ENCODE data around the gene ANKS1A.

GRCh38 chr6:35056952-35057351 lies 167.9 kb downstream of the ANKS1A start:
- TF ChIP-seq BHLHE40 (IDR thresholded peaks at IDR 0.05; ENCODE audit: low read depth, low read length) (no peak), POLR2A (IDR thresholded peaks at IDR 0.05; ENCODE audit: low read length) (no peak), KDM1A (IDR thresholded peaks at IDR 0.05; ENCODE audit: low read depth) (no peak), RAD21 (conservative IDR thresholded peaks at IDR 0.05 in 1 of 2, IDR thresholded peaks at IDR 0.05 in 1 of 2) (no peak), NPAS2 (CRISPR knock-in tag; IDR thresholded peaks at IDR 0.05; ENCODE audit: borderline replicate concordance) (no peak)

All from A549 (cell line).